ENCODE measurements around the gene BZW1.
A peak's percentile ranks its signal among the peaks of the same experiment; 100 is the strongest.

BZW1 gene

GRCh38 chr2:200811333-200812121, at the start of gene BZW1:
Gene BZW1, plus strand, starts transcription at chr2:200811910. Its CDS starts 1,308 bp downstream, at chr2:200813218.
- peak; percentile 94 for DNase-seq (ENCODE audit: low read depth)

GRCh38 chr2:200762127-200762526, 49.6 kb upstream of the BZW1 start:
- DNase-seq (ENCODE audit: low read depth): no peak

- no peak for DNase-seq (ENCODE audit: low read depth)
These were observed 48.3 kb upstream of the BZW1 start for GRCh38 chr2:200763422-200763821.

- DNase-seq (ENCODE audit: low read depth): no peak
These were observed 46.4 kb upstream of the BZW1 start for GRCh38 chr2:200765139-200765951.

GRCh38 chr2:200765995-200766660, 45.6 kb upstream of the BZW1 start:
- no peak for DNase-seq (ENCODE audit: low read depth)

- no peak for DNase-seq (ENCODE audit: low read depth)
These were observed 44.4 kb upstream of the BZW1 start for GRCh38 chr2:200767111-200767885.

GRCh38 chr2:200770847-200771246, 40.9 kb upstream of the BZW1 start:
- DNase-seq (ENCODE audit: low read depth): no peak

GRCh38 chr2:200772620-200773019, 39.1 kb upstream of the BZW1 start:
- no peak for DNase-seq (ENCODE audit: low read depth)

GRCh38 chr2:200773083-200773482, 38.6 kb upstream of the BZW1 start:
- DNase-seq (ENCODE audit: low read depth): no peak

GRCh38 chr2:200774920-200775319, 36.8 kb upstream of the BZW1 start:
- DNase-seq (ENCODE audit: low read depth): no peak

GRCh38 chr2:200777275-200777674, 34.4 kb upstream of the BZW1 start:
- no peak for DNase-seq (ENCODE audit: low read depth)

- no peak for DNase-seq (ENCODE audit: low read depth)
These were observed 33.7 kb upstream of the BZW1 start for GRCh38 chr2:200778038-200778437.

GRCh38 chr2:200779214-200779613, 32.5 kb upstream of the BZW1 start:
- DNase-seq (ENCODE audit: low read depth): no peak

- no peak for DNase-seq (ENCODE audit: low read depth)
These were observed 30.1 kb upstream of the BZW1 start for GRCh38 chr2:200781616-200782015.

GRCh38 chr2:200782251-200782650, 29.5 kb upstream of the BZW1 start:
- no peak for DNase-seq (ENCODE audit: low read depth)

- DNase-seq (ENCODE audit: low read depth): no peak
These were observed 27.5 kb upstream of the BZW1 start for GRCh38 chr2:200784215-200784614.

- no peak for DNase-seq (ENCODE audit: low read depth)
These were observed 25.3 kb upstream of the BZW1 start for GRCh38 chr2:200786423-200786822.

- no peak for DNase-seq (ENCODE audit: low read depth)
These were observed 24.9 kb upstream of the BZW1 start for GRCh38 chr2:200786826-200787225.

- no peak for DNase-seq (ENCODE audit: low read depth)
These were observed 24.2 kb upstream of the BZW1 start for GRCh38 chr2:200787351-200788120.

- no peak for DNase-seq (ENCODE audit: low read depth)
These were observed 23.5 kb upstream of the BZW1 start for GRCh38 chr2:200788121-200788718.

- no peak for DNase-seq (ENCODE audit: low read depth)
These were observed 21.5 kb upstream of the BZW1 start for GRCh38 chr2:200790185-200790584.
